CD14-positive monocyte (primary cell): Measurements from ENCODE around the gene PYGM. TPM values are rescaled to one million over a fixed set of nuclear protein-coding genes. Genes with fewer than 3 reads are reported as not detected.

Experiments
- DNase-seq, 3 donors: peaks; one replicate each; pipeline ENCODE4 v3.0.0-alpha.2; 2011 to 2022
- H2AFZ ChIP-seq: 2 replicates; pipeline ENCODE4 v1.6.0; 2012; ENCODE audit warnings: mild to moderate bottlenecking, low read depth, low read length, inconsistent platforms; ENCODE audit not compliant: insufficient read depth, poor library complexity, severe bottlenecking
- H3K27ac ChIP-seq, 2 donors: 1 replicate in 1 of 2; 2 replicates in 1 of 2; pipeline ENCODE4 v1.5.1; 2012 to 2013; ENCODE audit warnings: low read length in 2 of 2, control low read depth in 1 of 2, inconsistent platforms in 1 of 2, low read depth in 1 of 2, mild to moderate bottlenecking in 1 of 2
- H3K27me3 ChIP-seq, 2 donors: one replicate each; pipeline versions ENCODE4 v1.6.0 to v1.6.1; 2011 to 2013; ENCODE audit warnings: low read length in 2 of 2; ENCODE audit not compliant: control insufficient read depth in 2 of 2, insufficient read depth in 2 of 2
- H3K36me3 ChIP-seq, 2 donors: replicated peaks in 1 of 2; 1 replicate in 1 of 2; 2 replicates in 1 of 2; pipeline versions ENCODE4 v1.5.1 to v1.6.1; 2012 to 2013; ENCODE audit warnings: low read length in 2 of 2, control low read depth in 1 of 2, inconsistent platforms in 1 of 2, mild to moderate bottlenecking in 1 of 2; ENCODE audit not compliant: insufficient read depth in 2 of 2, control insufficient read depth in 1 of 2
- H3K4me1 ChIP-seq, 2 donors: 1 replicate in 1 of 2; 2 replicates in 1 of 2; pipeline versions ENCODE4 v1.5.1 to v1.6.1; 2012 to 2013; ENCODE audit warnings: low read length in 2 of 2, control low read depth in 1 of 2, inconsistent platforms in 1 of 2, mild to moderate bottlenecking in 1 of 2, moderate library complexity in 1 of 2; ENCODE audit not compliant: insufficient read depth in 2 of 2, control insufficient read depth in 1 of 2
- H3K4me2 ChIP-seq: replicated peaks from 2 replicates; pipeline ENCODE3; 2012; ENCODE audit warnings: low read length, moderate library complexity, mild to moderate bottlenecking; ENCODE audit not compliant: poor library complexity, severe bottlenecking; ENCODE audit errors: extremely low read depth
- H3K4me3 ChIP-seq, 3 experiments: fragments of 200-600 bp in 1 of 3; sonication (generic) in 1 of 3; replicated peaks in 1 of 3; 1 replicate in 2 of 3; 2 replicates in 1 of 3; pipeline ENCODE4 v1.5.1; 2011 to 2013; ENCODE audit warnings: low read length in 3 of 3, mild to moderate bottlenecking in 3 of 3, control low read depth in 2 of 3, low read depth in 2 of 3, inconsistent platforms in 1 of 3, moderate library complexity in 1 of 3
- H3K79me2 ChIP-seq: 2 replicates; pipeline ENCODE4 v1.6.0; 2012; ENCODE audit warnings: mild to moderate bottlenecking, control low read depth, inconsistent platforms, low read length, moderate library complexity; ENCODE audit not compliant: insufficient read depth
- H3K9ac ChIP-seq: 2 replicates; pipeline ENCODE4 v1.6.0; 2017; ENCODE audit warnings: low read length, mild to moderate bottlenecking; ENCODE audit not compliant: insufficient read depth, poor library complexity, severe bottlenecking
- H3K9me3 ChIP-seq, 2 donors: replicated peaks in 1 of 2; 1 replicate in 1 of 2; 2 replicates in 1 of 2; pipeline versions ENCODE4 v1.5.1 to v1.6.1; 2012 to 2013; ENCODE audit warnings: low read length in 2 of 2, control low read depth in 1 of 2; ENCODE audit not compliant: control insufficient read depth in 1 of 2, insufficient read depth in 1 of 2
- H4K20me1 ChIP-seq: 2 replicates; pipeline ENCODE4 v1.6.0; 2012; ENCODE audit warnings: mild to moderate bottlenecking, low read length, control low read depth, moderate library complexity; ENCODE audit not compliant: insufficient read depth
- H3K27ac Mint-ChIP-seq, 7 donors: one replicate each; pipeline ENCODE4 v1.8.0; 2020; ENCODE audit warnings: mild to moderate bottlenecking in 7 of 7, mixed read lengths in 7 of 7, moderate library complexity in 6 of 7, inconsistent platforms in 2 of 7
- H3K27me3 Mint-ChIP-seq, 3 donors: one replicate each; pipeline ENCODE4 v1.8.0; 2021 to 2022; ENCODE audit warnings: low read depth in 3 of 3, mild to moderate bottlenecking in 3 of 3, mixed read lengths in 3 of 3, moderate library complexity in 3 of 3, inconsistent platforms in 1 of 3
- H3K36me3 Mint-ChIP-seq, 2 donors: one replicate each; pipeline ENCODE4 v1.8.0; 2020; ENCODE audit warnings: mixed read lengths in 2 of 2, inconsistent platforms in 1 of 2, mild to moderate bottlenecking in 1 of 2
- H3K4me1 Mint-ChIP-seq: one replicate; pipeline ENCODE4 v1.8.0; 2020; ENCODE audit warnings: mild to moderate bottlenecking, mixed read lengths
- H3K4me3 Mint-ChIP-seq, 2 donors: one replicate each; pipeline ENCODE4 v1.8.0; 2020; ENCODE audit warnings: mild to moderate bottlenecking in 2 of 2, mixed read lengths in 2 of 2, moderate library complexity in 1 of 2
- H3K9me3 Mint-ChIP-seq, 7 donors: one replicate each; pipeline ENCODE4 v1.8.0; 2020 to 2022; ENCODE audit warnings: mixed read lengths in 7 of 7, mild to moderate bottlenecking in 6 of 7, moderate library complexity in 6 of 7, inconsistent platforms in 2 of 7
- WGBS: methylation state at CpG from one replicate; pipeline ENCODE4 v1.1.5; 2013; ENCODE audit warnings: missing lambda C conversion rate; ENCODE audit not compliant: insufficient coverage; 5-methylcytosine and 5-hydroxymethylcytosine counted together
- intact Hi-C, 2 donors: fragments of 100-400 bp; cut with micrococcal nuclease; formaldehyde crosslinking; loops; one replicate each; pipeline versions ENCODE4 v1.15.0 to v1.15.1; 2023
- polyA plus RNA-seq, 3 donors: library from polyadenylated mRNA; depleted of rRNA in 1 of 3; unstranded in 2 of 3; stranded (reverse) in 1 of 3; fragments of 300-500 nt in 2 of 3; fragments of >200 nt in 1 of 3; fragmentation: Illumina TruSeq in 2 of 3; gene quantifications; 1 replicate in 2 of 3; 2 replicates in 1 of 3; pipeline ENCODE4 v1.2.3, GENCODE V29; 2012 to 2021
- TF ChIP-seq, protein P1 (sequence below): fragments of 200-600 bp; IDR thresholded peaks from one replicate; pipeline ENCODE4 v1.8.0; 2022; ENCODE audit warnings: antibody characterized with exemption, mild to moderate bottlenecking

Gene PYGM
- polyA plus RNA-seq, 3 donors, result 0.05 to 1.8 TPM; not detected in 1

DNA sequence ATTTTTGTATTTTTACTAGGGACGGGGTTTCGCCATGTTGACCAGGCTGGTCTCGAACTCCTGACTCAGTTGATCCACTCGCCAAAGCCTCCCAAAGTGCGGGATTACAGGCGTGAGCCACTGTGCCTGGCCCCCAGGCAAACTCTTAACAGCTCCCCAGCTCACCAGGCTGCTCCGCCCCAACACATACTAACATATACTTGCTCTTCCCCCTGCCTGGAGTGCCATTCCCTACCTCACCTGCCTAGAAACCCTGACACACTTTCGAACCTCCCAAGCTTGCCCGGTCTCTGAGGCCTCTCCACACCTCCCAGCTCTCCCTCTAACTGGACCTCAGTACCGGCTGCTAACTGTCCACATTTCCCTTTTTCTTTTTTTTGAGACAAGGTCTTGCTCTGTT is 34.8 kb upstream of the PYGM start:
- peaks cover 60 to 61% of the 10 kb centered on the region in 2 donors for H3K36me3 ChIP-seq
- Mint-ChIP-seq H3K9me3 (peaks cover 0 to 3% (median 0%) of the 10 kb centered on the region in 7 donors), H3K36me3 (peaks cover 61 to 81% of the 10 kb centered on the region in 2 donors), H3K27ac (peak overlapping the region in 2 of 7 donors; percentile 11 to 48), H3K4me1 (peaks cover 13% of the 10 kb centered on the region), H3K4me3 (no peak overlapping the region), H3K27me3 (peaks cover 0 to 2% (median 1%) of the 10 kb centered on the region in 3 donors)
- H3K4me2 ChIP-seq, result no peak overlapping the region
- intact Hi-C loops, result no loop called here
- no peaks in the 10 kb centered on the region for H3K4me1 ChIP-seq
- no peaks in the 10 kb centered on the region for H3K27me3 ChIP-seq
- H4K20me1 ChIP-seq, result peaks cover 5% of the 10 kb centered on the region
- no peak overlapping the region for H2AFZ ChIP-seq
- no peak for DNase-seq
- no peaks in the 10 kb centered on the region for H3K9me3 ChIP-seq
- no peak overlapping the region for H3K27ac ChIP-seq
- H3K9ac ChIP-seq, result no peak overlapping the region
- TF ChIP-seq, protein P1, sequence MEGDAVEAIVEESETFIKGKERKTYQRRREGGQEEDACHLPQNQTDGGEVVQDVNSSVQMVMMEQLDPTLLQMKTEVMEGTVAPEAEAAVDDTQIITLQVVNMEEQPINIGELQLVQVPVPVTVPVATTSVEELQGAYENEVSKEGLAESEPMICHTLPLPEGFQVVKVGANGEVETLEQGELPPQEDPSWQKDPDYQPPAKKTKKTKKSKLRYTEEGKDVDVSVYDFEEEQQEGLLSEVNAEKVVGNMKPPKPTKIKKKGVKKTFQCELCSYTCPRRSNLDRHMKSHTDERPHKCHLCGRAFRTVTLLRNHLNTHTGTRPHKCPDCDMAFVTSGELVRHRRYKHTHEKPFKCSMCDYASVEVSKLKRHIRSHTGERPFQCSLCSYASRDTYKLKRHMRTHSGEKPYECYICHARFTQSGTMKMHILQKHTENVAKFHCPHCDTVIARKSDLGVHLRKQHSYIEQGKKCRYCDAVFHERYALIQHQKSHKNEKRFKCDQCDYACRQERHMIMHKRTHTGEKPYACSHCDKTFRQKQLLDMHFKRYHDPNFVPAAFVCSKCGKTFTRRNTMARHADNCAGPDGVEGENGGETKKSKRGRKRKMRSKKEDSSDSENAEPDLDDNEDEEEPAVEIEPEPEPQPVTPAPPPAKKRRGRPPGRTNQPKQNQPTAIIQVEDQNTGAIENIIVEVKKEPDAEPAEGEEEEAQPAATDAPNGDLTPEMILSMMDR, result no peak
- 93% methylated on average over 9 of the region's 10 CpGs for WGBS
- no peak overlapping the region for H3K4me3 ChIP-seq
- no peaks in the 10 kb centered on the region for H3K79me2 ChIP-seq

DNA sequence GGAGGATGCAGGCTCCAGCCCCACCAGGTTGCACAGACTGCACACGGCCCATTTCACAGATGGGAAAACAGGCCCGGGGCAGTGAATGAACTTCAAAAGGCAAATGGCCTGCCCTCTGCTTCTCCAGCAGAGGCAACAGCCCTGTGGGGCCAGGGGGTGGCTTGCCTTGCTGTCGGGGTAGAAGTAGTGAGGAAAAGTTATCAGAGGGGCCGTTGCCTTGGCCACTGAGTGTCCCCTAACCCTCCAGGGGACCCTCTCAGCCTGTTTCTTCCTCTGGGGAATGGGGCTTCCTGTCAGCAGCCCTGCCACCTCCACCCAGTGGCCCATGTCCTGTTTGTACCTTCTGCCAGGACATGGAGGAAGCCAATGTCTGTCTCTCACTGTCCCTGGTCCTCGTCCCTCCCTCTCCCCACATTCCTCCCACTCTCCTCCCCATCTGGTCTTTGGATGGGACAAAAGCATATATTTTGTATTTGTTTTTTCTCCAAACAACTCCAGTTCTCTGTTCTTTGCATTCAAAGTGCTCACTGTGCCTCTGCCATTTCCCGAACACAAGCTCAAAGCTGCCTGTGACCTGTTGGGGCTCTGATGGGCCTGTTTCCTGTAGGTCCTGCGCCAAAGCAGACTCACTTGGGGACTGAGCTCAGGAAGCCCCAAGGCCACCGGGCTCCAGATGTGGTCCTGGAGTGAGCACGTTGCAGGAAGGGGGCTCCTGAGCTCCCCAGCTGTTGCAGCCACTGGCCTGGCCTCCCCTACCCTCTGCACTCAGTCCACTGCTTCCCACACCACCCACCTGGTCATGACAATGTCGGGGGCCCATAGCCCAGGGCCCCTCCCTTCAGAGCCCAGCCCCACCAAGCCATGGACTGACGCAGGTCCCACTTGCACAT is 33.7 kb upstream of the PYGM start:
- H3K27me3 Mint-ChIP-seq, result peaks cover 0 to 2% (median 1%) of the 10 kb centered on the region in 3 donors
- Histone ChIP-seq H3K27ac (no peak overlapping the region), H3K9me3 (no peaks in the 10 kb centered on the region), H3K4me3 (no peak overlapping the region), H3K4me1 (no peaks in the 10 kb centered on the region), H4K20me1 (peaks cover 5% of the 10 kb centered on the region), H2AFZ (no peak overlapping the region), H3K36me3 (peaks cover 61% of the 10 kb centered on the region in 2 donors), H3K9ac (no peak overlapping the region), H3K79me2 (no peaks in the 10 kb centered on the region), H3K4me2 (no peak overlapping the region), H3K27me3 (no peaks in the 10 kb centered on the region)
- H3K9me3 Mint-ChIP-seq, result peaks cover 0 to 3% (median 0%) of the 10 kb centered on the region in 7 donors
- intact Hi-C loops, result no loop called here
- H3K27ac Mint-ChIP-seq, result peak overlapping the region in 3 of 7 donors; percentile 30 to 56 (median 37)
- no peak overlapping the region for H3K4me3 Mint-ChIP-seq
- DNase-seq, result no peak
- H3K4me1 Mint-ChIP-seq, result peaks cover 8% of the 10 kb centered on the region
- TF ChIP-seq, protein P1, result no peak
- WGBS, result 50% methylated on average over 7 of the region's 11 CpGs
- peaks cover 59 to 80% of the 10 kb centered on the region in 2 donors for H3K36me3 Mint-ChIP-seq
